GM12878 (cell line): ENCODE data around the gene DNTTIP2.

Source experiments
- CHD1 ChIP-seq: IDR thresholded peaks from 2 replicates; pipeline ENCODE4 v1.6.1; 2012; ENCODE audit warnings: low read depth, low read length, improper control_type of control experiment
- CTCF ChIP-seq, 3 experiments: IDR thresholded peaks in 2 of 3; conservative IDR thresholded peaks in 1 of 3; 2 replicates each; pipeline ENCODE4 v1.5.1; 2011; ENCODE audit warnings: low read depth in 3 of 3, low read length in 3 of 3, mild to moderate bottlenecking in 3 of 3, control low read depth in 2 of 3, moderate library complexity in 2 of 3, inconsistent platforms in 1 of 3, mixed read lengths in 1 of 3; ENCODE audit not compliant: control insufficient read depth in 2 of 3, insufficient read depth in 1 of 3; ENCODE audit errors: extremely low read depth in 1 of 3
- EGR1 ChIP-seq, 2 experiments: IDR thresholded peaks; 1 replicate in 1 of 2; 2 replicates in 1 of 2; pipeline ENCODE4 v1.6.1; 2011 to 2012; ENCODE audit warnings: low read depth in 2 of 2, low read length in 2 of 2, borderline replicate concordance in 1 of 2, mild to moderate bottlenecking in 1 of 2, moderate library complexity in 1 of 2
- JUND ChIP-seq: IDR thresholded peaks from 2 replicates; pipeline ENCODE4 v1.6.1; 2012; ENCODE audit warnings: low read depth, mild to moderate bottlenecking, low read length, improper control_type of control experiment, moderate library complexity
- LARP7 ChIP-seq: fragments of 450-650 bp; IDR thresholded peaks from 2 replicates; pipeline ENCODE4 v1.6.1; 2017; ENCODE audit warnings: mild to moderate bottlenecking
- MTA2 ChIP-seq: fragments of 450-650 bp; IDR thresholded peaks from 2 replicates; pipeline ENCODE4 v1.6.1; 2016; ENCODE audit warnings: low read depth, mild to moderate bottlenecking, moderate library complexity
- NR2C1 ChIP-seq: fragments of 450-650 bp; IDR thresholded peaks from 2 replicates; pipeline ENCODE4 v1.6.1; 2017; ENCODE audit warnings: antibody characterized with exemption, mild to moderate bottlenecking, moderate library complexity
- POLR2A ChIP-seq: IDR thresholded peaks from 2 replicates; pipeline ENCODE4 v1.6.1; 2011; ENCODE audit warnings: low read depth, mild to moderate bottlenecking, low read length
- POLR2AphosphoS5 ChIP-seq: IDR thresholded peaks from 2 replicates; pipeline ENCODE4 v1.6.1; 2011; ENCODE audit warnings: mild to moderate bottlenecking, low read length, inconsistent platforms
- RAD21 ChIP-seq: IDR thresholded peaks from 2 replicates; pipeline ENCODE4 v1.6.1; 2011; ENCODE audit warnings: mild to moderate bottlenecking, low read depth, low read length, moderate library complexity; ENCODE audit not compliant: insufficient read depth
- SIX5 ChIP-seq: IDR thresholded peaks from 2 replicates; pipeline ENCODE4 v1.6.1; 2011; ENCODE audit warnings: mild to moderate bottlenecking, low read depth, low read length, moderate library complexity; ENCODE audit not compliant: severe bottlenecking
- SUZ12 ChIP-seq: fragments of 200-600 bp; sonication (generic); IDR thresholded peaks from one replicate; pipeline ENCODE4 v1.6.1; 2018; ENCODE audit warnings: antibody characterized with exemption, mild to moderate bottlenecking; ENCODE audit not compliant: unreplicated experiment
- TF ChIP-seq, protein P1 (sequence below): IDR thresholded peaks from 2 replicates; pipeline ENCODE4 v1.6.1; 2012; ENCODE audit warnings: mild to moderate bottlenecking, low read depth, low read length

DNA sequence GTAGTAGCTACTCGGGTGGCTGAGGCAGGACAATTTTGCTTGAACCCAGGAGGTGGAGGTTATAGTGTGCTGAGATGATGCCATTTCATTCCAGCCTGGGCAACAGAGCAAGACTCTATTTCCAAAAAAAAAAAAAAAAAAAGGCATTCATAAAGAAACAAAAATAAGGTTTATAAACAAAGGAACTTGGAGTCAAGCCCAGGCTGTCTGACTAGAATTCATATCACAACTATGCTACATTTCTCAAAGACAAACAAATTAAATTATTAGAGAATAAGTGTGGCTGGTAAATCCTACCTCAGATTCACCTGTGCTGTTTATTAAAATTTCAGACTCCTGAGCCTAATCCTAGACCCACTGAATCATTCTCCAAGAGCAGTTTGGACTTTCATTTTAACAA lies 26.0 kb upstream of the DNTTIP2 start:
- TF ChIP-seq SIX5 (no peak), LARP7 (no peak), RAD21 (no peak), NR2C1 (no peak), CTCF (IDR thresholded peaks at IDR 0.05 in 2 of 3, conservative IDR thresholded peaks at IDR 0.05 in 1 of 3; ENCODE audit: control insufficient read depth in 2 of 3, extremely low read depth in 1 of 3, insufficient read depth in 1 of 3, low read depth in 3 of 3, low read length in 3 of 3) (no peak), POLR2A (no peak), SUZ12 (no peak), POLR2AphosphoS5 (no peak), MTA2 (no peak), CHD1 (no peak), EGR1 (IDR thresholded peaks at IDR 0.05; ENCODE audit: borderline replicate concordance in 1 of 2, low read depth in 2 of 2, low read length in 2 of 2) (no peak), JUND (no peak)
- TF ChIP-seq, protein P1, sequence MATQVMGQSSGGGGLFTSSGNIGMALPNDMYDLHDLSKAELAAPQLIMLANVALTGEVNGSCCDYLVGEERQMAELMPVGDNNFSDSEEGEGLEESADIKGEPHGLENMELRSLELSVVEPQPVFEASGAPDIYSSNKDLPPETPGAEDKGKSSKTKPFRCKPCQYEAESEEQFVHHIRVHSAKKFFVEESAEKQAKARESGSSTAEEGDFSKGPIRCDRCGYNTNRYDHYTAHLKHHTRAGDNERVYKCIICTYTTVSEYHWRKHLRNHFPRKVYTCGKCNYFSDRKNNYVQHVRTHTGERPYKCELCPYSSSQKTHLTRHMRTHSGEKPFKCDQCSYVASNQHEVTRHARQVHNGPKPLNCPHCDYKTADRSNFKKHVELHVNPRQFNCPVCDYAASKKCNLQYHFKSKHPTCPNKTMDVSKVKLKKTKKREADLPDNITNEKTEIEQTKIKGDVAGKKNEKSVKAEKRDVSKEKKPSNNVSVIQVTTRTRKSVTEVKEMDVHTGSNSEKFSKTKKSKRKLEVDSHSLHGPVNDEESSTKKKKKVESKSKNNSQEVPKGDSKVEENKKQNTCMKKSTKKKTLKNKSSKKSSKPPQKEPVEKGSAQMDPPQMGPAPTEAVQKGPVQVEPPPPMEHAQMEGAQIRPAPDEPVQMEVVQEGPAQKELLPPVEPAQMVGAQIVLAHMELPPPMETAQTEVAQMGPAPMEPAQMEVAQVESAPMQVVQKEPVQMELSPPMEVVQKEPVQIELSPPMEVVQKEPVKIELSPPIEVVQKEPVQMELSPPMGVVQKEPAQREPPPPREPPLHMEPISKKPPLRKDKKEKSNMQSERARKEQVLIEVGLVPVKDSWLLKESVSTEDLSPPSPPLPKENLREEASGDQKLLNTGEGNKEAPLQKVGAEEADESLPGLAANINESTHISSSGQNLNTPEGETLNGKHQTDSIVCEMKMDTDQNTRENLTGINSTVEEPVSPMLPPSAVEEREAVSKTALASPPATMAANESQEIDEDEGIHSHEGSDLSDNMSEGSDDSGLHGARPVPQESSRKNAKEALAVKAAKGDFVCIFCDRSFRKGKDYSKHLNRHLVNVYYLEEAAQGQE, result no peak
